ENCODE data around the gene AMIGO2.

AMIGO2 gene

DNA sequence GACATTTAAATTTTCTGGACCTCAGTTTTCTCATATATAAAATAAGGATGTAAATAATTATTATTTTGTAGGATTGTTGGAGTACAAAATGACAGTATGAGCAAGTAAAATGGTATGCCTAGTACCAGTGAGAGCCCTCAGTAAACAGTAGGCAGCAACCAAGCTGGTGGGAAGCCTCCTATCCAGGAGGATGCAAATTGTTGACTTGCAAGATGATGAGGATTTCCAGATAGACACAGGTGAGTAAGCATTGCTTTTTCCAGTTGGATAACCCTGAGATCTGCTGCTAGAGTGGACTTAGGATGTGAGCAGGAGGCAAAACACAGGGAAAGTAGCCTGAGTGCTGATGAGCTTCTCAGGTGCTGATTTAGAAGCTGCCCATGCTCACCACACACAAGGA lies 28.2 kb upstream of the AMIGO2 start:
- no peak for DNase-seq (ENCODE audit: low spot score in 2 of 2)
- no peaks in the 10 kb centered on the region for H3K4me1 ChIP-seq
- H3K36me3 ChIP-seq (replicated peaks), result no peaks in the 10 kb centered on the region
- no peaks in the 10 kb centered on the region for H3K9me3 ChIP-seq
- in situ Hi-C loops (cut with MboI; ENCODE audit: low sequenced_read_pairs), result no loop called here
- H3K4me3 ChIP-seq, result no peak overlapping the region
- no peaks in the 10 kb centered on the region for H3K27me3 ChIP-seq (ENCODE audit: low read depth)

DNA sequence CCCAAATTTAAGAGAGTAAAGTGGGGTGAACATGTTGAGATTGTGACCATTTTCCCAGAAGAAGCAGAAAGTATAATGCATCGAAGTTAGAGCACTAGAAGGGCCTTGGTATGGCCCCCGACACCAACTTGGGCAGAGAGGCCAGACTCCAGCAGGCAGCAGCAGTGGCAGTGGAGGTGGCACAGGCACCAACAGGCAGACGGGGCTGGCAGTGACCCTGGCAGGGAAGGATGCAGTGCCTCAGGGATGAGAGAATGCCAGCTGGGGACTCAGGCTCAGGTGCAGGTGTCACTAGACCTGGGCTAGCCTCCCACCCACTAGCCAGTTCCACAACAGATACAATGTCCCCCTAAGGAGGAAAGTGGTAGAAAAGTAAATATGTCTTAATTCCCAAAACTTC lies 27.7 kb upstream of the AMIGO2 start:
- Histone ChIP-seq H3K9me3 (no peaks in the 10 kb centered on the region), H3K4me3 (no peak overlapping the region), H3K36me3 (replicated peaks) (no peaks in the 10 kb centered on the region), H3K4me1 (no peaks in the 10 kb centered on the region), H3K27me3 (ENCODE audit: low read depth) (no peaks in the 10 kb centered on the region)
- DNase-seq (ENCODE audit: low spot score in 2 of 2), result no peak
- in situ Hi-C loops (cut with MboI; ENCODE audit: low sequenced_read_pairs), result no loop called here

DNA sequence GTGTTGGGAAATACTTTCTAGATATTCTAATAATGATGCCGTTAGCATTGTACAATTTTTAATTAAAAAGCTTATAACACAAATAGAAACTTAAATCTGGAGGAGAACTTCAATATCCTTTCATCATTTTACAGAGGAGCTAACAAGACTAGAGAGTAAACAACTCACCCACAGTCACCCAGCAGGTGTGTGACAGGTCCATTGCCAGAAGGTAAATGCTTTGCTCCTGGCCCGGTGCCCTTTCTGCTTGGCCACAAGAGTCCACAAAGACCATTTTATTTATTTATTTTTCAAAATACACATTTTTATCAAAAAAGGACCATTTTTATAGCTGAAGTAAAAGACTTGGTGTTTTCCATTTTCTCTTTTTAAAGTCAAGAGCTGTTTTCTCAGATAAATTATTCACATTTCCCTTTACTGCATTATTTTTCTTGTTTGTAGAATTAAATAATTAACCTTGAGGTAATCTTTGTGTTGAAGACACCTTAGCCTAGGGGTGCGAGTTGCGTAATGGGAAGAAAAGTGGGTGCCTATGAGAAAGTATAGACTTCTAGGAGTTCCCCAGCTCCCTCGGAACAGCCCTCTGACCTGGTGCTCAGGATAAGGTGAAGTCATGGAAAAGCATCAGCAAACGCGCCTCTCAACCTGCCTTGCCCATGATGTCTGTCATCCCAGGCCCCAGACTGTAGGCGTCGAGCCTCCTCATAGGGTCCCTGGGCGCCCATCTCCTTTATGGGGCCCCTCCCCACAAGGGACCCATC lies 26.3 kb upstream of the AMIGO2 start:
- Histone ChIP-seq H3K4me3 (no peak overlapping the region), H3K36me3 (replicated peaks) (no peaks in the 10 kb centered on the region), H3K27me3 (ENCODE audit: low read depth) (no peaks in the 10 kb centered on the region), H3K9me3 (no peaks in the 10 kb centered on the region), H3K4me1 (no peaks in the 10 kb centered on the region)
- in situ Hi-C loops (cut with MboI; ENCODE audit: low sequenced_read_pairs), result no loop called here
- DNase-seq (ENCODE audit: low spot score in 2 of 2), result no peak

DNA sequence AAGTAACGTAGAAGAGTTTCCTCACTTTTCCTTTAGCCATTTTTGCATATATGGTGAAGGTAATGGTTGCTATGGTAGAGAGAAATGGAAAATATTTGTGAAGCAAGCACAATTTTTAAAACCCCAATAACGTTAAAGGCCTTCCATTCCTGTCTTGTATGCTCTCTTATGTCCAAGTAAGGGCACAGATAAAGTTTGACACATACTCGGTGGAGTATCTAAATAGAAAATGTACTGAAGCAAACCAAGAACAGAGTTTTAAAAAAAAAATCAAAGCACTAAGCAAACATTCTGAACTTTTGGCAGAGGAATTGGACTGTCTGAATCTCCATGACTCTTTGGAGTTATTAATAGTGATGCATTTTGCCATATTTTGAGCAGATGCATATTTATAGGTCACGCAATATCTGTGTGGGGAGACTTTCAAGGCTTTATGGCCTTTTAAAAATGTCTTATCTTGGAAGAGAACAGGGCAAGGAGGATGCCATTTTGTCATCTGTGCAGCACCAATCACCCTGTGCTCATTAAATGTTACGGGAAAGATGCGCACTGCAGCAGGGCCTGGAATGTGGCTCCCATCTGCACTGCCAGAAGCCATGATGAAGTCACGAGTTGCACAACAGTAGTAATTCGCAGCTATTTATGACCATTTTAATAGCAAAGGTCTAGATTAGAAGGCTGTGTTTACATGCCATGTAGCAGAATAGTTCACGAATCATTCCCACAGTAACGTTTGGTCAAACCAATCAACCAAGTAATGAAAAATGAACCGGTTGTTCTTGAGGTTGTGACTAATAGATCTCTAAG lies 23.3 kb upstream of the AMIGO2 start:
- Histone ChIP-seq H3K4me1 (no peaks in the 10 kb centered on the region), H3K36me3 (replicated peaks) (no peaks in the 10 kb centered on the region), H3K9me3 (no peaks in the 10 kb centered on the region), H3K4me3 (no peak overlapping the region), H3K27me3 (ENCODE audit: low read depth) (no peaks in the 10 kb centered on the region)
- in situ Hi-C loops (cut with MboI; ENCODE audit: low sequenced_read_pairs), result no loop called here
- DNase-seq (ENCODE audit: low spot score in 2 of 2), result no peak

DNA sequence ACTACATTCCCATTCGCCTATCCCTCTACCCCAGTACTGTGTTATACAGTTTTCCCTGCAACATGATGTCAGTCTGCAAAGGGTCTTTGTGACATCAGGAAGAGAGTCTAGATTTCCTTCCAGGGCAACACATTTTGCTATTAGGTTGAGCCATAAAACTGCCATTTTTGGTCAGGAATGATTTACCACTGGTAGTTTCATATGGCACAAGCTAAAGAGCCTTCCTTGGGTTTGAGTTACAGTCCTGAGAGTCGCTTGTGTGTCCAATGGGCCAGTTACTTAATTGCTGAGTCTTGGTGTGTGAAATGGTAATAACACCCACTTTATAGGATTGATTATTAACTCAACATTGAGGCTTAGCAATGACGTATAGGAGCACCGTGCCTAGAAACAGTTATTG lies 22.6 kb upstream of the AMIGO2 start:
- H3K4me1 ChIP-seq, result no peaks in the 10 kb centered on the region
- in situ Hi-C loops (cut with MboI; ENCODE audit: low sequenced_read_pairs), result no loop called here
- H3K4me3 ChIP-seq, result no peak overlapping the region
- DNase-seq (ENCODE audit: low spot score in 2 of 2), result no peak
- H3K36me3 ChIP-seq (replicated peaks), result no peaks in the 10 kb centered on the region
- H3K27me3 ChIP-seq (ENCODE audit: low read depth), result no peaks in the 10 kb centered on the region
- no peaks in the 10 kb centered on the region for H3K9me3 ChIP-seq

DNA sequence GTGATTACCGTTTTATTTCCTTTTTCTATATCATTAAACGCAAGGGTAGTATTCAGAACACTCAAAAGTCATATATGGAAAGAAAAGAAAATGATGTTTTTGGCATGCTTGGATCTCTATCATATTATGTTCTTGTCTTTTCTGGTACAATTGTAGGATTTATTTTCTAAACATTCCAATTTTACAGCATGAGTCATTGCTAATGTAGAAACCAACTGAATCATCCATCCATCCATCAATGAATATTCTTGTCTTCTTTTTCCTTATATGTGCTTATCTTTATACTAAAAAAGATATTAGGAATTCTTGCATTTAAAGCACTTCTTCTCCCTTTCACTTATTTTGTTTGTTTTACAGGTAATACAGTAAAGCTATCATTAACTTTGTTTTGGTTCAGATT lies 20.4 kb upstream of the AMIGO2 start:
- H3K4me1 ChIP-seq, result no peaks in the 10 kb centered on the region
- H3K4me3 ChIP-seq, result no peak overlapping the region
- in situ Hi-C loops (cut with MboI; ENCODE audit: low sequenced_read_pairs), result no loop called here

DNA sequence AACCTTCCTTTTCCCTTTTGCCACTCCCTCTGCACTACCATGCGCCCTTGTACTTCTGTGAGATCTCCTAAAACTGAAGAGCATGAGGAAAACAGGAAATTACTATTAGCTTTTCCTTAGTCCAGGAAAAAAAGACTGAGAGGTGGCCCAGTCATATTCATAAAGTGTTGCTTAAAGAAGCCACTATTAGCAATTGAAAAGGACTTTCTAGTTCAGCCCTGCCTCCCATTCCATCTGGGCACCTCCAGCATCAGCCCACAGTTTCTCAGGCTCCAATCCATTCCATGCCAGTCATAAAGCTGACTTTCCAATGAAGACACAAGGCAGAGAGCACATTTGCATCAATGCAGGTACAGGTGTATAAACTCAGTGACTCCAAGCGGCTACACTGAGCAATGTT lies 19.9 kb upstream of the AMIGO2 start:
- Histone ChIP-seq H3K27me3 (ENCODE audit: low read depth) (no peaks in the 10 kb centered on the region), H3K4me1 (no peaks in the 10 kb centered on the region)
- in situ Hi-C loops (cut with MboI; ENCODE audit: low sequenced_read_pairs), result no loop called here

More for the DNA sequence above, 20.4 kb upstream of the AMIGO2 start:
- H3K9me3 ChIP-seq, result no peaks in the 10 kb centered on the region
- no peaks in the 10 kb centered on the region for H3K27me3 ChIP-seq (ENCODE audit: low read depth)
- no peaks in the 10 kb centered on the region for H3K36me3 ChIP-seq (replicated peaks)
- DNase-seq (ENCODE audit: low spot score in 2 of 2), result no peak

DNA sequence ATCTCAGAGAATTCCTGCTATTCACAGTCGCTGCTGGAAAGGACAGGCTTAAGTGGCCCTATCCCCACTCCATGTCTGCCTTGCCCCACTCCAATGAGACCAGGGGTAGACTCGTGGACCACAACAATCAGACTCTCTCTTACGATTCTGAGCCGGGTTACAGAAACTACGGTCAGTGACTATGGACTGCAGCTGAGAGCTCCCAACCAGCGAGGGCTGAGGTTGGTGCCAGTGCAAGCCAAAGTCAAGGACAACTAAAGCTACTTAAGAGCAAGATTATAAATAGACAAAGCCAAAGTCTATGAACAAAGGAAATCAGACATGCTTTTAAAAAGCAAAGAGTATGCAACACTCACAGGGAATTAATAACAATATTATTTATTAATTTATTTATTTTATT lies 18.3 kb upstream of the AMIGO2 start:
- Histone ChIP-seq H3K36me3 (replicated peaks) (no peaks in the 10 kb centered on the region), H3K4me3 (no peak overlapping the region), H3K27me3 (ENCODE audit: low read depth) (no peaks in the 10 kb centered on the region), H3K4me1 (no peaks in the 10 kb centered on the region), H3K9me3 (no peaks in the 10 kb centered on the region)
- in situ Hi-C loops (cut with MboI; ENCODE audit: low sequenced_read_pairs), result no loop called here
- DNase-seq (ENCODE audit: low spot score in 2 of 2), result no peak

More for the DNA sequence above, 19.9 kb upstream of the AMIGO2 start:
- DNase-seq (ENCODE audit: low spot score in 2 of 2), result no peak
- Histone ChIP-seq H3K9me3 (no peaks in the 10 kb centered on the region), H3K36me3 (replicated peaks) (no peaks in the 10 kb centered on the region), H3K4me3 (no peak overlapping the region)

DNA sequence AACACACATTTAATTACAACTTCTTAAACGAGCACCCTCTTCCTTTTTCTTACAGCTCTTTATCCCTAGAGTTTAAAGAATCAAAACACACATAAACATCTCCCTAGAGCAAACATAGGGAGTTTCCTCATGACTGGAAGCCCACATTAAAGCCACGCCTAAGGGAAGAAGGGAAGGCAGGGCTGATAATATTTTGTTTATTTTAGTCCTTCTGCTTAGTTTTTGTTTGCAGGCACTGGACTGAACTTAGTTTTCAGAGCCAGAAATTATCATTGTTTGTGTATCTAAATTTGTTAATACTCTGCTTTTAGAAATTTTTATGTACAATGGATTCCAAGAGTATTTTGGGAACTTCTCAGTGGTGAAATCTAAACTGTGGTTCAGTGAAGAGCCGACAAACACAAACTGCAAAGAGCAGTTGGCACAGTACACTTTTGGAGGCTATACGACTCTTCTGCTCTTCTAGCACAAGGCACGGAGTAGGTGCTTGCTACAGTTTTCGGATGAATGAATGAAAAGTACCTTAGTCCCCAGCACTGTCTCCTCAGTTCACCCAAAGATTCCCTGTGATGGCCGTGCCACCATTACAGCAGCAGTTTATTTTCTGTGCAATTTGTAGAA lies 17.6 kb upstream of the AMIGO2 start:
- Histone ChIP-seq H3K9me3 (no peaks in the 10 kb centered on the region), H3K36me3 (replicated peaks) (no peaks in the 10 kb centered on the region), H3K4me3 (no peak overlapping the region), H3K27me3 (ENCODE audit: low read depth) (no peaks in the 10 kb centered on the region), H3K4me1 (no peaks in the 10 kb centered on the region)
- DNase-seq (ENCODE audit: low spot score in 2 of 2), result no peak
- in situ Hi-C loops (cut with MboI; ENCODE audit: low sequenced_read_pairs), result no loop called here

DNA sequence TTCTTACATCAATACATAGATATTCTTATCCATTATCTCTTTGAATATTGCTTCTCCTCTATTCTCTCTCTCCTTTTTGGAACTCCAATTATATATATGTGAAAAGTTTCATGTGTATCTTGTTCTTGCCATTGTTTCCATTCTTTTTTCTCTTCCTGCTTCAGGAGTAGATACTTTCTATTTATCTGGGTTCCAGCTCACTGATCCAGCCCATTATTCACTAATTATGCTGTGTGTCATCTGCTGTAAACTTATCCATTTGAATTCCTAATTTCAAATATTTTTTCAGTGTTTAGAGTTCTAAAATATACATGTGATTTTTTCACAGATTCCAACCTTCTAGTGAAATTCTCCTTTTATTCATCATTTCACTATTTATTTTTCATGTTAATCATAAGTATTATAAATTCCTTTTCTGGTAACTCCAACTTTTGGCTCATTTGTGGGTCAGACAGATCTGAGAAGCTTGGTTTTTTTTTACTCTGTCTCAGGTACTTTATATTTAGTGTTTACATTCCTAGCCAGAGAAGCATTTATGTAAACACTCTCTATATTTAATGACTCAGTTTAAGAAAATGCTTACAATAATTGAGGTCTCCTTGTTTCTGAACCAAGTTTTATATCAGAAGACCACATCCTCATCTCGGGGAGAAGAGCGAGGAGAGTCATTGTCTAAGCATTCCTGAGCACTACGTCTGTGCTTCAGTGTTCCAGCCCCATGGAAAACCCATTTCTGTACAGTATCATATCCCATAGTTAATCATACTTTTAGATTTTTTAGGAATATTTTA lies 15.9 kb upstream of the AMIGO2 start:
- Histone ChIP-seq H3K27me3 (ENCODE audit: low read depth) (no peaks in the 10 kb centered on the region), H3K9me3 (no peaks in the 10 kb centered on the region), H3K36me3 (replicated peaks) (no peaks in the 10 kb centered on the region), H3K4me1 (no peaks in the 10 kb centered on the region), H3K4me3 (no peak overlapping the region)
- no peak for DNase-seq (ENCODE audit: low spot score in 2 of 2)
- in situ Hi-C loops (cut with MboI; ENCODE audit: low sequenced_read_pairs), result no loop called here

DNA sequence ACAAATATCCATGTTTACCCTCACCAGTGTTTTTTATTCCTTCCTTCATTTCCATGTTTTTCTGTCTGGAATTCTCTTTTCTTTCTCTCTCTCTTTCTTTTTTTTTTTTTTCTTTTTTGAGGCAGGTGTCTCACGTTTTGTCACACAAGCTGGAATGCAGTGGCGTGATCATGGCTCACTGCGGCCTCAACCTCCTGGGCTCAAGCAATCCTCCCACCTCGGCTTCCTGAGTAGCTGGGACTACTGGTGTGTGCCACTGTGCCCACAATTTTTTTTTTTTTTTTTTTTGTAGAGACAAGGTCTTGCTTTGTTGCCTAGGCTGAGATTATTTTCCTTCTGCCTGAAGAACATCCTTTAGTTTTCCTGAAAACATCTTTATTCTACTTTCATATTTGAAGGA lies 15.0 kb upstream of the AMIGO2 start:
- no peaks in the 10 kb centered on the region for H3K27me3 ChIP-seq (ENCODE audit: low read depth)
- H3K4me1 ChIP-seq, result no peaks in the 10 kb centered on the region
- no peak for DNase-seq (ENCODE audit: low spot score in 2 of 2)
- H3K36me3 ChIP-seq (replicated peaks), result no peaks in the 10 kb centered on the region
- H3K9me3 ChIP-seq, result no peaks in the 10 kb centered on the region
- H3K4me3 ChIP-seq, result no peak overlapping the region
- in situ Hi-C loops (cut with MboI; ENCODE audit: low sequenced_read_pairs), result no loop called here

DNA sequence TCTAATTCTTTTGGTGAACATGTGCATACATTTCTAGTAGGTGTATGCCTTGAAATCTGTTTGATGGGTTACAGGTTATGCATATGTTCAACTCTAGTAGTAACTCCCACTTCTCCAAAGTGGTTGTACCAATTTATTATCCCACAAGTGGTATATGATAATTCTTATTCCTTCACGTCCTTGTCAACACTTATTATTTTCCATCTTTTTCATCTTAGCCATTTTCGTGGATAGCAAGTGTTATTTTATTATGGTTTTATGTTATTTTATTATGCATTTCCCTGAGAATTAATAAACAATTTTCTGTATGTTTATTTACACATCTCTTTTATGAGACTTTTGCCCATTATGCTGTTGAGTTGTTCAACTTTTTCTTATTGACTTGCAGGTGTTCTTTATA lies 11.2 kb upstream of the AMIGO2 start:
- DNase-seq (ENCODE audit: low spot score in 2 of 2), result no peak
- Histone ChIP-seq H3K9me3 (no peaks in the 10 kb centered on the region), H3K4me3 (no peak overlapping the region), H3K4me1 (no peaks in the 10 kb centered on the region), H3K36me3 (replicated peaks) (no peaks in the 10 kb centered on the region), H3K27me3 (ENCODE audit: low read depth) (no peaks in the 10 kb centered on the region)
- in situ Hi-C loops (cut with MboI; ENCODE audit: low sequenced_read_pairs), result no loop called here

DNA sequence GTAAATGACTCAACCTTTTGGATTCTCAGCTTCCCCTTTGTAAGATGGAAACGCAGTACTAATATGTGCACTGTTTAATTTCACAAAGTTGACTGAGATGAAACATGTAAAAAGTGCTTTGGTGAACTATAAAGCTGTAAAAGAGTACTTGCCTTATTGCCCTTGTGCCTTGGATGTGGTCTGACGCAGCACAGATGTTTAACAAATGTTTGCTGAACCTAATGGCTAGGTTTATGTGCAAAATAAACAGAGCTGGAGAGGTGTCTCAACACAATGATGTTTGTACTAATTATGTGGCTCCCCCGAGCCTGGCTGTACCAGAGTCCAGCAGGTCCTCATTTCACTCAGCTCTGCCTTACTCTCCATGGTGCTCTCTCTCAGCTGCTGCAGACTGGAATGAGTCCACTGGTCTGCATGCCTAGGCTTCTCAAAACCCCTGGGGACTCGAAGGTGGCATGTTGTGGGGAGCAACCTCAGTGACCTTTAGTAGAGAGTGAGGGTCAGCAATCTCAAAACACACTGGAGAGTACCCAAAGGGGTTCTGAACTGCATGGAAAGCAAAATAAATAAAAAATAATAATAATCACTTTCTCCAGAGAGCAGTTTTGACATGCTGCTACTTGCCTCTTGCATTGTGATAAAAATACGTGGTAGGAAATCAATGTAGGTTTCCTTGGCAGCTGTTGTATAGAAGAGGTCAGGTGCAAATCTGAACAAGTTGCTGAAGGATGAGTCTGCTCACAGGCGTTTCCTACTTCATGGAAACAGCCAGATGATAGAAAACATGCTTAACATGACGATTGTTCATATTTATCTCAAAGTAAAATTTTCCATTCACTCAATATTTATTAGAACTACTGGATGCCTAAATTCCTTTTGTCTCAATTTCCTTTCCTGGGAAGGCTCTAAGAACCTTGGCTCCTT lies 8.5 kb upstream of the AMIGO2 start:
- Histone ChIP-seq H3K9me3 (no peaks in the 10 kb centered on the region), H3K4me1 (no peaks in the 10 kb centered on the region), H3K27me3 (ENCODE audit: low read depth) (peaks cover 2% of the 10 kb centered on the region; the same call in 1 of the 2 replicates), H3K4me3 (no peak overlapping the region), H3K36me3 (replicated peaks) (no peaks in the 10 kb centered on the region)
- DNase-seq (ENCODE audit: low spot score in 2 of 2), result no peak
- in situ Hi-C loops (cut with MboI; ENCODE audit: low sequenced_read_pairs), result no loop called here

Measured in HAP-1 (cell line).